WTC11 (cell line): ENCODE data around the gene DEFB127. TPM values are rescaled to one million over a fixed set of nuclear protein-coding genes. Genes with fewer than 3 reads are reported as not detected.

Source experiments
- ATAC-seq: fragments of 200-7000 bp; cut with Tn5 transposase; 2 replicates; pipeline ENCODE4 v1.10.0; 2021; ENCODE audit warnings: mild to moderate bottlenecking, moderate library complexity
- CTCF ChIA-PET: fragments of 300-600 bp; sonication (Branson Sonifier 250); formaldehyde crosslinking; loops from one replicate; lab custom pipeline; 2021; ENCODE audit warnings: antibody characterized with exemption; lab: Charles Lee
- POLR2A ChIA-PET: fragments of 350-600 bp; sonication (Branson Sonifier 250); formaldehyde crosslinking; loops from one replicate; lab custom pipeline; 2021; ENCODE audit warnings: antibody characterized with exemption; lab: Charles Lee
- DNase-seq: peaks from one replicate; pipeline ENCODE4 v3.0.0; 2021; ENCODE audit warnings: low spot score
- H3K27ac Mint-ChIP-seq: 2 replicates; pipeline ENCODE4 v1.8.0; 2021; ENCODE audit warnings: mixed read lengths
- H3K27me3 Mint-ChIP-seq: 2 replicates; pipeline ENCODE4 v1.8.0; 2021; ENCODE audit warnings: low read depth, mild to moderate bottlenecking, moderate library complexity, mixed read lengths
- H3K36me3 Mint-ChIP-seq: 2 replicates; pipeline ENCODE4 v1.8.0; 2021; ENCODE audit warnings: mixed read lengths
- H3K4me1 Mint-ChIP-seq: 2 replicates; pipeline ENCODE4 v1.8.0; 2022; ENCODE audit warnings: mixed read lengths
- H3K4me3 Mint-ChIP-seq: 2 replicates; pipeline ENCODE4 v1.8.0; 2021; ENCODE audit warnings: mild to moderate bottlenecking, moderate library complexity, mixed read lengths
- H3K9me3 Mint-ChIP-seq: 2 replicates; pipeline ENCODE4 v1.8.0; 2021; ENCODE audit warnings: mixed read lengths
- AR ChIP-seq: fragments of 250-450 bp; sonication (Bioruptor Pico); IDR thresholded peaks from 2 replicates; pipeline ENCODE4 v1.9.0; 2021; ENCODE audit warnings: mild to moderate bottlenecking
- CTCF ChIP-seq: fragments of 200-600 bp; IDR thresholded peaks from 2 replicates; pipeline ENCODE4 v1.8.0; 2022; ENCODE audit warnings: antibody characterized with exemption
- EMX1 ChIP-seq: fragments of 250-450 bp; sonication (Bioruptor Pico); IDR thresholded peaks from 2 replicates; pipeline ENCODE4 v1.8.0; 2021; ENCODE audit warnings: mild to moderate bottlenecking
- GABPB1 ChIP-seq: sonication (generic); formaldehyde crosslinking; IDR thresholded peaks from 2 replicates; pipeline ENCODE4 v1.8.1; 2023; ENCODE audit warnings: mild to moderate bottlenecking, missing genetic modification reagents
- NFE2L1 ChIP-seq: sonication (generic); formaldehyde crosslinking; IDR thresholded peaks from 2 replicates; pipeline ENCODE4 v1.8.1; 2023; ENCODE audit warnings: missing genetic modification reagents
- TCF7 ChIP-seq: sonication (generic); formaldehyde crosslinking; IDR thresholded peaks from 2 replicates; pipeline ENCODE4 v1.8.0; 2022; ENCODE audit warnings: mild to moderate bottlenecking, low read depth, missing genetic modification reagents, moderate library complexity
- ZNF138 ChIP-seq: sonication (generic); formaldehyde crosslinking; conservative IDR thresholded peaks from 2 replicates; pipeline ENCODE4 v1.8.1; 2022; ENCODE audit warnings: mild to moderate bottlenecking, moderate library complexity, missing genetic modification reagents
- ZNF425 ChIP-seq: fragments of 250-450 bp; sonication (Bioruptor Pico); conservative IDR thresholded peaks from 2 replicates; pipeline ENCODE4 v1.9.0; 2021; ENCODE audit warnings: mild to moderate bottlenecking
- ZNF671 ChIP-seq: fragments of 250-450 bp; sonication (Bioruptor Pico); IDR thresholded peaks from 2 replicates; pipeline ENCODE4 v1.8.0; 2021; ENCODE audit warnings: mild to moderate bottlenecking
- total RNA-seq: library from RNA; stranded (reverse); gene quantifications from 3 replicates; pipeline ENCODE4 v1.2.3, GENCODE V29; 2021
- TF ChIP-seq, protein P1 (sequence below): sonication (generic); formaldehyde crosslinking; IDR thresholded peaks from 2 replicates; pipeline ENCODE4 v1.8.0; 2023; ENCODE audit warnings: missing genetic modification reagents, mild to moderate bottlenecking, borderline replicate concordance
- TF ChIP-seq, protein P2 (sequence below): sonication (generic); formaldehyde crosslinking; IDR thresholded peaks from 2 replicates; pipeline ENCODE4 v1.8.1; 2023; ENCODE audit warnings: mild to moderate bottlenecking, missing genetic modification reagents, borderline replicate concordance
- TF ChIP-seq, protein P3 (sequence below): sonication (generic); formaldehyde crosslinking; conservative IDR thresholded peaks from 2 replicates; pipeline ENCODE4 v1.8.1; 2023; ENCODE audit warnings: mild to moderate bottlenecking, low read depth, missing genetic modification reagents, moderate library complexity
- TF ChIP-seq, protein P4 (sequence below): sonication (generic); formaldehyde crosslinking; IDR thresholded peaks from 2 replicates; pipeline ENCODE4 v1.8.1; 2023; ENCODE audit warnings: mild to moderate bottlenecking, moderate library complexity, missing genetic modification reagents
- TF ChIP-seq, protein P5 (sequence below): sonication (generic); formaldehyde crosslinking; IDR thresholded peaks from 2 replicates; pipeline ENCODE4 v1.8.1; 2022; ENCODE audit warnings: missing genetic modification reagents, borderline replicate concordance

Gene DEFB127
- total RNA-seq, 1 experiment from 2014 or later, result not detected

GRCh38 chr20:117518-117917, 39.7 kb upstream of the DEFB127 start:
- ChIA-PET CTCF (no interaction called here), POLR2A (no interaction called here)
- no peak for ATAC-seq
- H3K36me3 Mint-ChIP-seq, result no peaks in the 10 kb centered on the region
- TF ChIP-seq ZNF425 (CRISPR knock-in tag), result no peak
- no peak for TF ChIP-seq AR (CRISPR knock-in tag)
- no peak for TF ChIP-seq ZNF671 (CRISPR knock-in tag)
- TF ChIP-seq, protein P1, sequence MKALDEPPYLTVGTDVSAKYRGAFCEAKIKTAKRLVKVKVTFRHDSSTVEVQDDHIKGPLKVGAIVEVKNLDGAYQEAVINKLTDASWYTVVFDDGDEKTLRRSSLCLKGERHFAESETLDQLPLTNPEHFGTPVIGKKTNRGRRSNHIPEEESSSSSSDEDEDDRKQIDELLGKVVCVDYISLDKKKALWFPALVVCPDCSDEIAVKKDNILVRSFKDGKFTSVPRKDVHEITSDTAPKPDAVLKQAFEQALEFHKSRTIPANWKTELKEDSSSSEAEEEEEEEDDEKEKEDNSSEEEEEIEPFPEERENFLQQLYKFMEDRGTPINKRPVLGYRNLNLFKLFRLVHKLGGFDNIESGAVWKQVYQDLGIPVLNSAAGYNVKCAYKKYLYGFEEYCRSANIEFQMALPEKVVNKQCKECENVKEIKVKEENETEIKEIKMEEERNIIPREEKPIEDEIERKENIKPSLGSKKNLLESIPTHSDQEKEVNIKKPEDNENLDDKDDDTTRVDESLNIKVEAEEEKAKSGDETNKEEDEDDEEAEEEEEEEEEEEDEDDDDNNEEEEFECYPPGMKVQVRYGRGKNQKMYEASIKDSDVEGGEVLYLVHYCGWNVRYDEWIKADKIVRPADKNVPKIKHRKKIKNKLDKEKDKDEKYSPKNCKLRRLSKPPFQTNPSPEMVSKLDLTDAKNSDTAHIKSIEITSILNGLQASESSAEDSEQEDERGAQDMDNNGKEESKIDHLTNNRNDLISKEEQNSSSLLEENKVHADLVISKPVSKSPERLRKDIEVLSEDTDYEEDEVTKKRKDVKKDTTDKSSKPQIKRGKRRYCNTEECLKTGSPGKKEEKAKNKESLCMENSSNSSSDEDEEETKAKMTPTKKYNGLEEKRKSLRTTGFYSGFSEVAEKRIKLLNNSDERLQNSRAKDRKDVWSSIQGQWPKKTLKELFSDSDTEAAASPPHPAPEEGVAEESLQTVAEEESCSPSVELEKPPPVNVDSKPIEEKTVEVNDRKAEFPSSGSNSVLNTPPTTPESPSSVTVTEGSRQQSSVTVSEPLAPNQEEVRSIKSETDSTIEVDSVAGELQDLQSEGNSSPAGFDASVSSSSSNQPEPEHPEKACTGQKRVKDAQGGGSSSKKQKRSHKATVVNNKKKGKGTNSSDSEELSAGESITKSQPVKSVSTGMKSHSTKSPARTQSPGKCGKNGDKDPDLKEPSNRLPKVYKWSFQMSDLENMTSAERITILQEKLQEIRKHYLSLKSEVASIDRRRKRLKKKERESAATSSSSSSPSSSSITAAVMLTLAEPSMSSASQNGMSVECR (CRISPR knock-in tag), result no peak
- TF ChIP-seq, protein P2, sequence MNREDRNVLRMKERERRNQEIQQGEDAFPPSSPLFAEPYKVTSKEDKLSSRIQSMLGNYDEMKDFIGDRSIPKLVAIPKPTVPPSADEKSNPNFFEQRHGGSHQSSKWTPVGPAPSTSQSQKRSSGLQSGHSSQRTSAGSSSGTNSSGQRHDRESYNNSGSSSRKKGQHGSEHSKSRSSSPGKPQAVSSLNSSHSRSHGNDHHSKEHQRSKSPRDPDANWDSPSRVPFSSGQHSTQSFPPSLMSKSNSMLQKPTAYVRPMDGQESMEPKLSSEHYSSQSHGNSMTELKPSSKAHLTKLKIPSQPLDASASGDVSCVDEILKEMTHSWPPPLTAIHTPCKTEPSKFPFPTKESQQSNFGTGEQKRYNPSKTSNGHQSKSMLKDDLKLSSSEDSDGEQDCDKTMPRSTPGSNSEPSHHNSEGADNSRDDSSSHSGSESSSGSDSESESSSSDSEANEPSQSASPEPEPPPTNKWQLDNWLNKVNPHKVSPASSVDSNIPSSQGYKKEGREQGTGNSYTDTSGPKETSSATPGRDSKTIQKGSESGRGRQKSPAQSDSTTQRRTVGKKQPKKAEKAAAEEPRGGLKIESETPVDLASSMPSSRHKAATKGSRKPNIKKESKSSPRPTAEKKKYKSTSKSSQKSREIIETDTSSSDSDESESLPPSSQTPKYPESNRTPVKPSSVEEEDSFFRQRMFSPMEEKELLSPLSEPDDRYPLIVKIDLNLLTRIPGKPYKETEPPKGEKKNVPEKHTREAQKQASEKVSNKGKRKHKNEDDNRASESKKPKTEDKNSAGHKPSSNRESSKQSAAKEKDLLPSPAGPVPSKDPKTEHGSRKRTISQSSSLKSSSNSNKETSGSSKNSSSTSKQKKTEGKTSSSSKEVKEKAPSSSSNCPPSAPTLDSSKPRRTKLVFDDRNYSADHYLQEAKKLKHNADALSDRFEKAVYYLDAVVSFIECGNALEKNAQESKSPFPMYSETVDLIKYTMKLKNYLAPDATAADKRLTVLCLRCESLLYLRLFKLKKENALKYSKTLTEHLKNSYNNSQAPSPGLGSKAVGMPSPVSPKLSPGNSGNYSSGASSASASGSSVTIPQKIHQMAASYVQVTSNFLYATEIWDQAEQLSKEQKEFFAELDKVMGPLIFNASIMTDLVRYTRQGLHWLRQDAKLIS (CRISPR knock-in tag), result no peak
- TF ChIP-seq, protein P3, sequence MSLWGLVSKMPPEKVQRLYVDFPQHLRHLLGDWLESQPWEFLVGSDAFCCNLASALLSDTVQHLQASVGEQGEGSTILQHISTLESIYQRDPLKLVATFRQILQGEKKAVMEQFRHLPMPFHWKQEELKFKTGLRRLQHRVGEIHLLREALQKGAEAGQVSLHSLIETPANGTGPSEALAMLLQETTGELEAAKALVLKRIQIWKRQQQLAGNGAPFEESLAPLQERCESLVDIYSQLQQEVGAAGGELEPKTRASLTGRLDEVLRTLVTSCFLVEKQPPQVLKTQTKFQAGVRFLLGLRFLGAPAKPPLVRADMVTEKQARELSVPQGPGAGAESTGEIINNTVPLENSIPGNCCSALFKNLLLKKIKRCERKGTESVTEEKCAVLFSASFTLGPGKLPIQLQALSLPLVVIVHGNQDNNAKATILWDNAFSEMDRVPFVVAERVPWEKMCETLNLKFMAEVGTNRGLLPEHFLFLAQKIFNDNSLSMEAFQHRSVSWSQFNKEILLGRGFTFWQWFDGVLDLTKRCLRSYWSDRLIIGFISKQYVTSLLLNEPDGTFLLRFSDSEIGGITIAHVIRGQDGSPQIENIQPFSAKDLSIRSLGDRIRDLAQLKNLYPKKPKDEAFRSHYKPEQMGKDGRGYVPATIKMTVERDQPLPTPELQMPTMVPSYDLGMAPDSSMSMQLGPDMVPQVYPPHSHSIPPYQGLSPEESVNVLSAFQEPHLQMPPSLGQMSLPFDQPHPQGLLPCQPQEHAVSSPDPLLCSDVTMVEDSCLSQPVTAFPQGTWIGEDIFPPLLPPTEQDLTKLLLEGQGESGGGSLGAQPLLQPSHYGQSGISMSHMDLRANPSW (CRISPR knock-in tag), result no peak
- TF ChIP-seq NFE2L1 (CRISPR knock-in tag), result no peak
- TF ChIP-seq, protein P4, sequence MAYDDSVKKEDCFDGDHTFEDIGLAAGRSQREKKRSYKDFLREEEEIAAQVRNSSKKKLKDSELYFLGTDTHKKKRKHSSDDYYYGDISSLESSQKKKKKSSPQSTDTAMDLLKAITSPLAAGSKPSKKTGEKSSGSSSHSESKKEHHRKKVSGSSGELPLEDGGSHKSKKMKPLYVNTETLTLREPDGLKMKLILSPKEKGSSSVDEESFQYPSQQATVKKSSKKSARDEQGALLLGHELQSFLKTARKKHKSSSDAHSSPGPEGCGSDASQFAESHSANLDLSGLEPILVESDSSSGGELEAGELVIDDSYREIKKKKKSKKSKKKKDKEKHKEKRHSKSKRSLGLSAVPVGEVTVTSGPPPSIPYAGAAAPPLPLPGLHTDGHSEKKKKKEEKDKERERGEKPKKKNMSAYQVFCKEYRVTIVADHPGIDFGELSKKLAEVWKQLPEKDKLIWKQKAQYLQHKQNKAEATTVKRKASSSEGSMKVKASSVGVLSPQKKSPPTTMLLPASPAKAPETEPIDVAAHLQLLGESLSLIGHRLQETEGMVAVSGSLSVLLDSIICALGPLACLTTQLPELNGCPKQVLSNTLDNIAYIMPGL (CRISPR knock-in tag), result no peak
- no peak for TF ChIP-seq TCF7 (CRISPR knock-in tag)
- no peak for TF ChIP-seq CTCF
- TF ChIP-seq ZNF138, result no peak
- no peak for TF ChIP-seq EMX1 (CRISPR knock-in tag)
- TF ChIP-seq, protein P5, sequence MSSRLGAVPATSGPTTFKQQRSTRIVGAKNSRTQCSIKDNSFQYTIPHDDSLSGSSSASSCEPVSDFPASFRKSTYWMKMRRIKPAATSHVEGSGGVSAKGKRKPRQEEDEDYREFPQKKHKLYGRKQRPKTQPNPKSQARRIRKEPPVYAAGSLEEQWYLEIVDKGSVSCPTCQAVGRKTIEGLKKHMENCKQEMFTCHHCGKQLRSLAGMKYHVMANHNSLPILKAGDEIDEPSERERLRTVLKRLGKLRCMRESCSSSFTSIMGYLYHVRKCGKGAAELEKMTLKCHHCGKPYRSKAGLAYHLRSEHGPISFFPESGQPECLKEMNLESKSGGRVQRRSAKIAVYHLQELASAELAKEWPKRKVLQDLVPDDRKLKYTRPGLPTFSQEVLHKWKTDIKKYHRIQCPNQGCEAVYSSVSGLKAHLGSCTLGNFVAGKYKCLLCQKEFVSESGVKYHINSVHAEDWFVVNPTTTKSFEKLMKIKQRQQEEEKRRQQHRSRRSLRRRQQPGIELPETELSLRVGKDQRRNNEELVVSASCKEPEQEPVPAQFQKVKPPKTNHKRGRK (CRISPR knock-in tag), result no peak
- TF ChIP-seq GABPB1, result no peak
- TF ChIP-seq, all 79 proteins: peak for 0
- Mint-ChIP-seq H3K4me1 (no peaks in the 10 kb centered on the region), H3K4me3 (no peak overlapping the region), H3K9me3 (peaks cover 27% of the 10 kb centered on the region), H3K27ac (no peak overlapping the region), H3K27me3 (peaks cover 58% of the 10 kb centered on the region)
- DNase-seq, result no peak
